SU-DHL-6 (cell line): ENCODE measurements around the gene MARCHF10.

ENCODE experiments used
- CTCF ChIP-seq: fragments of 200-600 bp; sonication (generic); IDR thresholded peaks from one replicate; pipeline ENCODE4 v1.5.1; 2017; ENCODE audit warnings: antibody characterized with exemption, mild to moderate bottlenecking, low read length, moderate library complexity; ENCODE audit not compliant: insufficient read depth, poor library complexity, severe bottlenecking
- EZH2phosphoT487 ChIP-seq: fragments of 200-600 bp; sonication (generic), shearing (Covaris generic); conservative IDR thresholded peaks from 2 replicates; pipeline ENCODE4 v1.6.1; 2018; ENCODE audit warnings: mild to moderate bottlenecking, antibody characterized with exemption, low read length, moderate library complexity, mixed read lengths

DNA sequence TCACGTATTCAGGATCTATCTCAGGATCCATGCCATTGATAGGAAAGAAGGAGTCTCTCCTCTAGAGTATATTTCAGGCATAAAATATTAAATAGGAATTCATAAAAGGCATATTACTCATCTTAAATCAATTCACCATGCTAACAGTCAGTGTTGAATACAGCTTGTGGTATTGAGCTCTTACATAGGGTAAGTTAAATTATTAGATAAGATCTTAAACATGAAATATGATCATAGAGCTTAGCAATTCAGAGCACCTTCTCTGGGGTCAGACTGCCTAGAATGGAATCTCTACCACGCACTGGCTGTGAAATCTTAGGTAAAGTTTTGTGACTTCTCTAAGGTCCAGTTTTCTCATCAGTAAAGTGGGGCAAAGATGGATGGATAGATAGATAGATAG lies 20.7 kb downstream of the MARCHF10 start:
- TF ChIP-seq CTCF (no peak), EZH2phosphoT487 (no peak)
